AG09309 (cell line): ENCODE measurements around the gene CDC16.

Source experiments
- DNase-seq: peaks from one replicate; pipeline ENCODE4 v3.0.0-alpha.2; 2010; ENCODE audit warnings: low read depth
- H3K4me3 ChIP-seq: 2 replicates; pipeline ENCODE4 v1.5.1; 2011; ENCODE audit warnings: mild to moderate bottlenecking, low read depth, low read length, moderate library complexity; ENCODE audit not compliant: control insufficient read depth
- TF ChIP-seq, protein P1 (sequence below): IDR thresholded peaks from 2 replicates; pipeline ENCODE4 v1.5.1; 2011; ENCODE audit warnings: mild to moderate bottlenecking, low read depth, low read length, inconsistent platforms; ENCODE audit not compliant: insufficient read depth, control insufficient read depth; ENCODE audit errors: missing control alignments

The CDC16 gene

DNA sequence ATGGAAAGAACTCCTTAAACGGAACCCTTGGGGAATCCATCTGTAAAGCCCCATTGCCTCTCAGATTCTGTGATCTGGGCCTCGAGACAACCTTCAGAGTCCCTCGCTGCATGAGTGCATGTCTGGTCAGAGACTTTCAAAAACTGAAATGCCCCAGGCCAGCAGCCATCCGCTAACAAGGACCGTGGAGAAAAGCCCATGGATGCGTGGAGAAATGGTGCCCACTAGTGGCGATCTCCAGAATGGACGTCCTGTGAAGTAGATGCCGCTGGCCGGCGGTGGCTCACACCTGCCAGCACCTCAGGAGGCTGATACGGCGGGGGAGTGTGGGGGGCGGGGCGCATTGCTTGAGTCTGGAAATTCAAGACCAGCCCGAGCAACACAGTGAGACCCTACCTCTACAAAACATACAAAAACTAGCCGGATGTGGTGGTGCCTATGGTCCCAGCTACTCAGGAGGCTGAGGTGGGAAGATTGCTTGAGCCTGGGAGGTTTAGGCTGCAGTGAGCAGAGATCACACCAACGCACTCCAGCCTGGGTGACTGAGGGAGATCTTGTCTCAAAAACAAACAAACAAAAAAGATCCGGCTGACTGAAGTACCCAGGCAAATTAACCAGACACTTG is 7.9 kb upstream of the CDC16 start:
- peak; percentile 35 for DNase-seq
- TF ChIP-seq, protein P1, sequence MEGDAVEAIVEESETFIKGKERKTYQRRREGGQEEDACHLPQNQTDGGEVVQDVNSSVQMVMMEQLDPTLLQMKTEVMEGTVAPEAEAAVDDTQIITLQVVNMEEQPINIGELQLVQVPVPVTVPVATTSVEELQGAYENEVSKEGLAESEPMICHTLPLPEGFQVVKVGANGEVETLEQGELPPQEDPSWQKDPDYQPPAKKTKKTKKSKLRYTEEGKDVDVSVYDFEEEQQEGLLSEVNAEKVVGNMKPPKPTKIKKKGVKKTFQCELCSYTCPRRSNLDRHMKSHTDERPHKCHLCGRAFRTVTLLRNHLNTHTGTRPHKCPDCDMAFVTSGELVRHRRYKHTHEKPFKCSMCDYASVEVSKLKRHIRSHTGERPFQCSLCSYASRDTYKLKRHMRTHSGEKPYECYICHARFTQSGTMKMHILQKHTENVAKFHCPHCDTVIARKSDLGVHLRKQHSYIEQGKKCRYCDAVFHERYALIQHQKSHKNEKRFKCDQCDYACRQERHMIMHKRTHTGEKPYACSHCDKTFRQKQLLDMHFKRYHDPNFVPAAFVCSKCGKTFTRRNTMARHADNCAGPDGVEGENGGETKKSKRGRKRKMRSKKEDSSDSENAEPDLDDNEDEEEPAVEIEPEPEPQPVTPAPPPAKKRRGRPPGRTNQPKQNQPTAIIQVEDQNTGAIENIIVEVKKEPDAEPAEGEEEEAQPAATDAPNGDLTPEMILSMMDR: peak; percentile 97
- H3K4me3 ChIP-seq: no peak overlapping the region

DNA sequence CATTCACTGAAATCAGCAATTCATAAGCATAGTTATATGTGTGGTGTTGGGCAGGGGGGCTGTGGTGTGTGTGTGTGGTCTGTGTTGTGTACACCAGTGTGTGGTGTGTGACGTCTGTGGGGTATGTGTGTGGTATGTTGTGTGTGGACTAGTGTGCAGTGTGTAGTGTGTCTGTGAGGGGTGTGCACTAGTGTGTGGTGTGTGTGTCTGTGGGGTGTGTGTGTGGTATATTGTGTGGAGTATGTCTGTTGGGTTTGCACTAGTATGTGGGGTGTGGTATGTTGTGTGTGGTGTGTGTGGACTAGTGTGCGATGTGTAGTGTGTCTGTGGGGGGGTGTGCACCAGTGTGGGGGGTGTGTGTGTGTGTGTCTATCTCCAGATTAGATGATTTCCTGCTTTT is 7.2 kb upstream of the CDC16 start:
- TF ChIP-seq, protein P1: no peak
- no peak overlapping the region for H3K4me3 ChIP-seq
- DNase-seq: no peak

DNA sequence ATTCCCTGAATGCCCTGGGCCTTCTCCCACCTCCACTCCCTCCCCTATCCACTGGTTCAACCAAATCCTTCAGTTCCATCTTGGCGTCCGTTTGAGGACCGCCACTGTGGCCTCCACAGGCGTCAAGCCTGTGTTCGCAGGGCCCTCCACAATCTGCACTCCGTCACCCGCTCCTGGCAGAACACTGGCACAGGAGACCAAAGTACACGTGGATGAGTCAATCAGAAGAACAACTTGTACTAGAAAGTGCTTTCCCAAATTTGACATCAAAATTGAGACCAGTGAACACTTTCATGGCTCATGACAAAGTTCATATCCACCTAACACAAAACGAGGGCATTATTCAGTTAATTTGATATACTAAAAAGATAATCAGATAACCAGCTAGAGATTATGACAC is 6.5 kb upstream of the CDC16 start:
- TF ChIP-seq, protein P1: no peak
- no peak overlapping the region for H3K4me3 ChIP-seq
- no peak for DNase-seq

DNA sequence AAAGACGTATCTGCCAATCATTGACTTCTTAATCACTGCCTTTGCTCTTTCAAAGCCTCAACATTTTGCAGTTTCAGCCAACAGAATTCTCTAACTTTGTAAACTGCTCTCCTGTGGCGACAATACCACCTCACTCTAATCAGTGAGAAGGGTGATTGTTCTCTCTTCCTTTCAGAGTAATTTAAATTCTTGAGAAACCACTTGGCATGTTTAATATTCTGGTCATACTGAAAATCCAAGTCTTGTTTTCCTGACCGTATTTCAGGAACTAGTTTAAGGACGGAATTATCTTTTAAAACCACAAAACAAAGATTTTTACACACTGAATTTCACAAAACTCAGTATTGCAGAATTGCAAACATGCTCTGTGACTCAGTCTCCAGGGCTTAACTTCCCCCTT is 5.2 kb upstream of the CDC16 start:
- peak; percentile 23 for DNase-seq
- TF ChIP-seq, protein P1: no peak
- H3K4me3 ChIP-seq: no peak overlapping the region

DNA sequence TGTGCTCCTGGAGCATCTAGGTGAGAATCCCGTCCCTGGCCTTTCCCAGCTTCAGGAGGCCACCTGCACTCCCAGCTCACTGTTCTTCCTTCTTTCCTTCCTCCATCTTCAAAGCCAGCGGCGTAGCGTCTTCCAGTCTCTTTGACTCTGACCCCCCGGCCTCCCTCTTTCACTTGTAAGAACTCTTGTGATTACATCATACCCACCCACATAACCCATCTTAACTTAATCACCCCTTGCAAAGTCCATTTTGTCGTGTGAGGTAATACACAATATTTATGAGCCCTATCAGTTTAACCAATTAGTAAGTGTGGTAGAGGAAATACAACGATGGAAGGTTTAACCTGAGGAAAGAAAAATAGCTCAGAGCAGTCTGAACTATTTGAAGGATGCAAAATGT is 4.6 kb upstream of the CDC16 start:
- TF ChIP-seq, protein P1: no peak
- no peak overlapping the region for H3K4me3 ChIP-seq
- DNase-seq: no peak

DNA sequence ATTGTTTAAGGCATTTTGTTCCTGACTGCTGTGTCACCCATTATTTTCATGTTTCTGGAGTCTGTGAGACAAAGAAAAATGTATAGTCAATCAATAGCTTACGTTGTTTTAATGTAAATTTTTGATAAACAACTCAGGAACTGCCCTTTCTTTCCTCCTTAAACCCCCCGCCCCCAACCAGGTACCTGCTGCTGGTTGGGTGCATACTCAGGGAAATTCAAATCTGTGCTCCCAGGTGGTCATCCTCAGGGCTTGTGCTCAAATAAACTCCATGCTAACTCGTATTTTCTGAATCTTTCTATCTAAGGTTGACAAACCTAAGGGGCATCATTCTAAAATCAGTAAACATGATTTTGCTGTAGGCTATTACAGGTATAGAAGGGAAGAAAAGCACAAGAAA is 4.1 kb upstream of the CDC16 start:
- no peak overlapping the region for H3K4me3 ChIP-seq
- no peak for DNase-seq
- TF ChIP-seq, protein P1: no peak

DNA sequence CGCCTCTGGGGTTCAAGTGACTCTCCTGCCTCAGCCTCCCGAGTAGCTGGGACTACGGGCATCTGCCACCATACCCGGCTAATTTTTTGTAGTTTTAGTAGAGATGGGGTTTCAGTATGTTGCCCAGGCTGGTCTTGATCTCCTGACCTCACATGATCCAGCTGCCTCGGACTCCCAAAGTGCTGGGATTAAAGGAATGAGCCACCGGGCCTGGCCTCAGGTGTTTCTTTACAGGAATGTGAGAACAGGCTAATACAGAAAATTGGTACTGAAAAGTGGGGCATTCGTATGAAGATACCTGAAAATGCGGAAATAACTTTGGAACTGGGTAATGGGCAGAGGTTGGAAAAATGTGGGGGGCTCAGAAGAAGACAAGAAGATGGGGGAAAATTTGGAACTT is 2.8 kb upstream of the CDC16 start:
- TF ChIP-seq, protein P1: no peak
- DNase-seq: no peak

More for the DNA sequence above, 2.8 kb upstream of the CDC16 start:
- no peak overlapping the region for H3K4me3 ChIP-seq
